ENCODE measurements around the gene MSL3B.

Gene MSL3B

GRCh38 chr2:233852056-233852455 is 16.1 kb downstream of the MSL3B start:
- ATAC-seq = no peak

GRCh38 chr2:233851169-233851568 is 17.0 kb downstream of the MSL3B start:
- no peak for ATAC-seq

- ATAC-seq = no peak
Observed at GRCh38 chr2:233850745-233851144, 17.4 kb downstream of the MSL3B start.

- ATAC-seq = no peak
Observed at GRCh38 chr2:233849607-233850271, 18.4 kb downstream of the MSL3B start.

GRCh38 chr2:233848276-233848675 is 19.9 kb downstream of the MSL3B start:
- no peak for ATAC-seq

- ATAC-seq = no peak
Observed at GRCh38 chr2:233847248-233847898, 20.8 kb downstream of the MSL3B start.

- no peak for ATAC-seq
Observed at GRCh38 chr2:233846387-233847247, 21.6 kb downstream of the MSL3B start.

GRCh38 chr2:233845301-233846060 is 22.7 kb downstream of the MSL3B start:
- ATAC-seq = no peak

GRCh38 chr2:233844836-233845235 is 23.4 kb downstream of the MSL3B start:
- ATAC-seq = no peak

GRCh38 chr2:233844064-233844807 is 23.9 kb downstream of the MSL3B start:
- no peak for ATAC-seq

GRCh38 chr2:233841183-233841582 is 27.0 kb downstream of the MSL3B start:
- no peak for ATAC-seq

- no peak for ATAC-seq
Observed at GRCh38 chr2:233840520-233840919, 27.7 kb downstream of the MSL3B start.

GRCh38 chr2:233839447-233839820 is 28.8 kb downstream of the MSL3B start:
- ATAC-seq = no peak

GRCh38 chr2:233838726-233839446 is 29.3 kb downstream of the MSL3B start:
- no peak for ATAC-seq

- ATAC-seq = no peak
Observed at GRCh38 chr2:233838251-233838650, 29.9 kb downstream of the MSL3B start.

GRCh38 chr2:233837694-233838229 is 30.4 kb downstream of the MSL3B start:
- ATAC-seq = no peak

- no peak for ATAC-seq
Observed at GRCh38 chr2:233836359-233836758, 31.8 kb downstream of the MSL3B start.

GRCh38 chr2:233835230-233836186 is 32.7 kb downstream of the MSL3B start:
- ATAC-seq = no peak

- ATAC-seq = no peak
Observed at GRCh38 chr2:233833345-233833744, 34.8 kb downstream of the MSL3B start.

GRCh38 chr2:233832869-233833311 is 35.3 kb downstream of the MSL3B start:
- ATAC-seq = no peak

Measured in activated CD4-positive, CD25-positive, alpha-beta regulatory T cell treated with anti-CD3 and anti-CD28 coated beads, Interleukin-2, amount 50 U/mL, for 24 hours (primary cell).